BLaER1 treated with 17β-estradiol and CSF1 and Interleukin-3, amounts not matched to agents 10 nM and 100 nM (cell line): Measurements from ENCODE around the gene RERE.
A peak's percentile ranks its signal among the peaks of the same experiment; 100 is the strongest.

Experiments used
- H3K27ac ChIP-seq, 11 experiments: shearing (Covaris generic); formaldehyde crosslinking; 2 replicates each; pipeline ENCODE4 v1.8.1; 2022
- H3K27me3 ChIP-seq, 11 experiments: shearing (Covaris generic); formaldehyde crosslinking; 2 replicates each; pipeline ENCODE4 v1.8.1; 2022
- H3K36me3 ChIP-seq, 11 experiments: shearing (Covaris generic); formaldehyde crosslinking; 2 replicates each; pipeline ENCODE4 v1.8.1; 2022
- H3K4me1 ChIP-seq, 10 experiments: shearing (Covaris generic); formaldehyde crosslinking; 2 replicates each; pipeline ENCODE4 v1.8.1; 2022
- H3K4me2 ChIP-seq, 11 experiments: shearing (Covaris generic); formaldehyde crosslinking; 2 replicates each; pipeline ENCODE4 v1.8.1; 2022
- H3K4me3 ChIP-seq, 10 experiments: shearing (Covaris generic); formaldehyde crosslinking; 2 replicates each; pipeline ENCODE4 v1.8.1; 2022
- H3K9ac ChIP-seq, 11 experiments: shearing (Covaris generic); formaldehyde crosslinking; 2 replicates each; pipeline ENCODE4 v1.8.1; 2022
- H3K9me3 ChIP-seq, 11 experiments: shearing (Covaris generic); formaldehyde crosslinking; replicated peaks in 1 of 11; 2 replicates each; pipeline ENCODE4 v1.8.1; 2022
- H4K20me1 ChIP-seq, 11 experiments: shearing (Covaris generic); formaldehyde crosslinking; 2 replicates each; pipeline ENCODE4 v1.8.1; 2022
- Cebpa-rat ChIP-seq, 11 experiments: shearing (Covaris generic); IDR thresholded peaks; 2 replicates each; pipeline ENCODE4 v1.8.1; 2022

RERE gene

DNA sequence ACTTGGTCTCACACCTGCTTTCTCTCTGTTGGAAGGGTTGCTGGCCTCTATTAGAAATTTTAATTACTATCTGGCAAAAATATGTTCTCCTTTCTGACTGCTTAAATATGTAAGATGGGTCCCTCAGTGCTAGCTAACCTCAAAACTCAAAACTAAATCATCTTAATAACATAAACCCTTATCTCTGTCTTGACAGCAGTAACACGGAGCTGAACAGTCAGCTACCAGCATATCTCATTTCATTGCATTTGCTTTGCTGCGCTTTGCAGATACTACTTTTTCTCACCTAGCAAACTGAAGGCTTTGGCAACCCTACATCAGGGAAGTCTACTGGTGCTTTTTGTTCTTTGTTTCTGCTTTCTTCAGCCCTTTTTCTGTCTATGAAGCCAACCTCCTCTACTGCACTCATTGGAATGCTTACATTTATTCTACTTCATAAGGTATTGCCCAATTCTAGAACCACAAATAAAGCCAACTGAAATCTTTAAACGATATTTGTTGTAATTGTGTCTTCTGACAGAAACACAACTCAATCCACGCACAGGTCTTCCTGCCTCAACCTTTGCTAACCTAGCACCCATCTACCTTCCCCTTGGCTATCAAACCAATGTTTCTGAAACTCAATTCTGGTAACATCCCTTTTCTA lies 95.6 kb downstream of the RERE start:
- H3K36me3 ChIP-seq: no peaks in the 10 kb centered on the region; a peak in 1 of 22 replicates
- H3K4me1 ChIP-seq: peaks cover 32 to 74% (median 53%) of the 10 kb centered on the region in 10 experiments
- no peak overlapping the region for H3K4me3 ChIP-seq
- no peaks in the 10 kb centered on the region for H3K27me3 ChIP-seq
- H3K4me2 ChIP-seq: peak overlapping the region; percentile 40 to 82 (median 60)
- H3K9ac ChIP-seq: no peak overlapping the region
- peak overlapping the region in 6 of 11 experiments; percentile 26 to 47 (median 36); a peak in 9 of 22 replicates for H3K27ac ChIP-seq
- H4K20me1 ChIP-seq: peaks cover 2 to 39% (median 7%) of the 10 kb centered on the region in 11 experiments; a peak in 20 of 22 replicates
- TF ChIP-seq Cebpa-rat (IDR thresholded peaks at IDR 0.05): 0 out of 22 replicates have a peak, but pooled peaks of 1 of the 11 experiments have one; percentile 27
- H3K9me3 ChIP-seq: no peaks in the 10 kb centered on the region

DNA sequence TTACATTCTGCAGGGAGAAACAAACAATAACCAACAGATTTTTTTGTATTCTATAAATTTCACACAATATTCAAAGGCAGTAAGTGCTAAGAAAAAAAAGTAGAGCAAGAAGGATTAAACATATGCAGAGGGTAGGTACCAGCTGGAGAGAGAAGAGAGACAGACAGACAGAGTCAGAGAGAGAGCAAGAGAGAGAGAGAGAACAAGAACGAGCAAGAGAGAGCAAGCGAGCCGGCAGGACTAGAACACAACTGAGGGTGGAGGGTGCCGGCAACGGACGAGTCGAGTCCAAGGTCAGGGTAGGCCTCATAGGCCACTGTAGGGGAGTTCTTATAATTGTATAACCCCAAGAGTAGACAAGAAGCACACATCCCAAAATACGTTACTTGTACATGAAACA lies 97.1 kb downstream of the RERE start:
- Histone ChIP-seq H3K36me3 (no peaks in the 10 kb centered on the region; a peak in 1 of 22 replicates), H3K9ac (no peak overlapping the region), H4K20me1 (peaks cover 0 to 30% (median 0%) of the 10 kb centered on the region in 11 experiments; a peak in 5 of 22 replicates), H3K4me2 (peak overlapping the region in 2 of 11 experiments; percentile 62 to 69; a peak in 3 of 22 replicates), H3K4me1 (peaks cover 44 to 77% (median 56%) of the 10 kb centered on the region in 10 experiments), H3K9me3 (no peaks in the 10 kb centered on the region; a peak in 1 of 22 replicates), H3K27ac (peak overlapping the region in 2 of 11 experiments; percentile 9 to 18; a peak in 1 of 22 replicates), H3K27me3 (no peaks in the 10 kb centered on the region), H3K4me3 (no peak overlapping the region)
- no peak for TF ChIP-seq Cebpa-rat (IDR thresholded peaks at IDR 0.05)

DNA sequence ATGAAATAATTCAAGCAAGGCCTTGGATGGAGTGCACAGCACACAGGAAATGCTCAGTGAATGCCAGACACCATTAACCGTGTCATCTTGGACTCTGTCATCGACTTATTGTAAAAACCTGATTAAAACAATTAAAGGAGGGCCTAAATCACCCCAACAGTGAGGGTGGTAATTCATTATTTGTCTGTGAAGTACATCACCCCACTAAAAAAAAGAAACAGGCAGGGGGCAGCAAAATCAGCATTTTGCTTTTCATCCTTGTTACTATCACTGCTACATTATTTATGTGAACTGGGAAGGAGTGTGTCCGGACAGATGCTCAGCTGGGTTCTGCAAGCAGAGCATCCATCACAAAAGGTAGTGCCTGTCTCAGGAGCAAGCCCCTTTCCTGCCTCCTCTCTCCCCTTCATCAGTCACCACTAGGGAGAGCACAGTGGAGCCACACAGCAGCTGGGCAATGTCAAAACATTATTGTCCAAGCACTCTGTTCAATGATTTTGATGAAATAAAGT lies 98.5 kb downstream of the RERE start:
- Histone ChIP-seq H3K36me3 (no peaks in the 10 kb centered on the region; a peak in 1 of 22 replicates), H3K4me2 (peak overlapping the region in 3 of 11 experiments; percentile 5 to 19 (median 6); a peak in 3 of 22 replicates), H3K27ac (0 out of 22 replicates have a peak overlapping the region, but pooled peaks of 1 of the 11 experiments have one; percentile 2), H3K9me3 (no peaks in the 10 kb centered on the region; a peak in 1 of 22 replicates), H3K4me1 (peaks cover 57 to 86% (median 70%) of the 10 kb centered on the region in 10 experiments), H3K9ac (no peak overlapping the region), H3K27me3 (no peaks in the 10 kb centered on the region), H3K4me3 (no peak overlapping the region), H4K20me1 (peaks cover 0 to 30% (median 0%) of the 10 kb centered on the region in 11 experiments; a peak in 5 of 22 replicates)
- no peak for TF ChIP-seq Cebpa-rat (IDR thresholded peaks at IDR 0.05)

DNA sequence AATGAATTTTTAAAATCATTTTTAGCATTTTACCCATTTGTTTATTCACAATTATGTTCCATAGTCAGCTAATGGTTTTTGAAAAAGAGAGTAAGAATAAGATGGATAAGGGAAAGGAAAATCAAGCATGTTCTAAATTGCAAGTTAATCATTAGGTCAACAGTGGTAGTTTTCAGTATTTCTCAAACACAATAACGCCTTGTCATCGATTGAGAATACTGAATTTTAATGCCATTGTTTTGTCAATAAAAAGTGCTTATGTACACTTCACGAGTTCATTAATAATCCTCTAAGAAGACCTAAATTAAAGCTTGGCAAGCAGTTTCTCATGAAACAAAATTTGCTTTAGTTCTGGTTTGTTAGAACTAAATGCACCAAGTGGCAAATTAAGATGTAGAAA lies 100.3 kb downstream of the RERE start:
- H3K4me1 ChIP-seq: peaks cover 57 to 85% (median 67%) of the 10 kb centered on the region in 10 experiments

DNA sequence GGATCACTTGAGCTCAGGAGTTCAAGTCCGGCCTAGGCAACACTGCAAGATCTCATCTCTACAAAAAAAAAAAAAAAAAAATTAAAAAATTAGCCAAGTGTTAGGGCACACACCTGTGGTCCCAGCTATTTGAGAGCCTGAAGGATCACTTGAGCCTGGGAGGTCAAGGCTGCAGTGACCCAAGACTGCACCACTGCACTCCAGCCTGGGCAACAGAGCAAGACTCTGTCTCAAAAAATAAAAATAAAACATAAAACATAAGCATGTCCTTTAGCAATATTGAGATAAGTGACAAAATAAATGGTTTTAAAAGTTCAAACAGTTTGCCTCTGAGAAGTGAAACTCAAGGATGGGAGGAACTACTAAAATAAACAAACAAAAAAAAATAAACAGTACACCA lies 101.2 kb downstream of the RERE start:
- peak overlapping the region in 7 of 11 experiments; percentile 17 to 37 (median 34); a peak in 6 of 22 replicates for H3K27ac ChIP-seq
- no peaks in the 10 kb centered on the region; a peak in 1 of 22 replicates for H3K36me3 ChIP-seq
- H3K4me3 ChIP-seq: no peak overlapping the region
- H3K9me3 ChIP-seq: no peaks in the 10 kb centered on the region; a peak in 1 of 22 replicates
- TF ChIP-seq Cebpa-rat (IDR thresholded peaks at IDR 0.05): no peak
- no peaks in the 10 kb centered on the region for H3K27me3 ChIP-seq
- peak overlapping the region; percentile 27 to 56 (median 35); a peak in 18 of 22 replicates for H3K4me2 ChIP-seq
- peaks cover 57 to 85% (median 67%) of the 10 kb centered on the region in 10 experiments for H3K4me1 ChIP-seq
- no peak overlapping the region for H3K9ac ChIP-seq
- peaks cover 0 to 13% (median 0%) of the 10 kb centered on the region in 11 experiments; a peak in 3 of 22 replicates for H4K20me1 ChIP-seq

More for the DNA sequence above, 100.3 kb downstream of the RERE start:
- H4K20me1 ChIP-seq: peaks cover 0 to 17% (median 0%) of the 10 kb centered on the region in 11 experiments; a peak in 3 of 22 replicates
- H3K27me3 ChIP-seq: no peaks in the 10 kb centered on the region
- H3K9me3 ChIP-seq: no peaks in the 10 kb centered on the region; a peak in 1 of 22 replicates
- no peak for TF ChIP-seq Cebpa-rat (IDR thresholded peaks at IDR 0.05)
- H3K4me2 ChIP-seq: no peak overlapping the region; a peak in 1 of 22 replicates
- H3K27ac ChIP-seq: no peak overlapping the region
- H3K4me3 ChIP-seq: no peak overlapping the region
- no peaks in the 10 kb centered on the region; a peak in 1 of 22 replicates for H3K36me3 ChIP-seq
- H3K9ac ChIP-seq: no peak overlapping the region

DNA sequence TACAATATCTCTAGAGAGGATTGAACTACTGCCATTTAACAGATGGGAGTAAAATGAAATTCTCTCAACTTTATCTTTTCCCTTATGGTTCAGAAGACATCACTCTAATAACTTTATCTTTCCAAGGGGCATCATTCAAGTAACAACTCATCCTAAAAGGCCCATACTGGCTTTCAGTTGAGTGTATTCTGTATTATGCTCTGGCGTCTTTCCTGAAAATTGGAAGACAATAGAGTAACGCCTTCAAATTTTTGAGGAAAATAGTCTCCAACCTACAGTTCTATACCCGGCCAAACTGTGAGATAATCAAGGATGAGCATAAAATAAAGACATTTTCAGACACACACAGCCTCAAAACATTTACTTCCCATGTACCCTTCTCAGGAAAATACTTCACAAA lies 103.3 kb downstream of the RERE start:
- Histone ChIP-seq H3K4me3 (no peak overlapping the region), H3K4me1 (peaks cover 59 to 87% (median 69%) of the 10 kb centered on the region in 10 experiments), H3K9me3 (no peaks in the 10 kb centered on the region; a peak in 1 of 22 replicates), H3K27ac (peak overlapping the region; percentile 14 to 98 (median 92); a peak in 20 of 22 replicates), H3K9ac (no peak overlapping the region), H4K20me1 (peaks cover 0 to 4% (median 0%) of the 10 kb centered on the region in 11 experiments; a peak in 2 of 22 replicates), H3K27me3 (no peaks in the 10 kb centered on the region), H3K36me3 (0 out of 22 replicates have a peak, but pooled peaks cover 0 to 5% (median 0%) of the 10 kb centered on the region in 11 experiments), H3K4me2 (peak overlapping the region; percentile 22 to 87 (median 60); a peak in 20 of 22 replicates)
- TF ChIP-seq Cebpa-rat (IDR thresholded peaks at IDR 0.05): no peak

DNA sequence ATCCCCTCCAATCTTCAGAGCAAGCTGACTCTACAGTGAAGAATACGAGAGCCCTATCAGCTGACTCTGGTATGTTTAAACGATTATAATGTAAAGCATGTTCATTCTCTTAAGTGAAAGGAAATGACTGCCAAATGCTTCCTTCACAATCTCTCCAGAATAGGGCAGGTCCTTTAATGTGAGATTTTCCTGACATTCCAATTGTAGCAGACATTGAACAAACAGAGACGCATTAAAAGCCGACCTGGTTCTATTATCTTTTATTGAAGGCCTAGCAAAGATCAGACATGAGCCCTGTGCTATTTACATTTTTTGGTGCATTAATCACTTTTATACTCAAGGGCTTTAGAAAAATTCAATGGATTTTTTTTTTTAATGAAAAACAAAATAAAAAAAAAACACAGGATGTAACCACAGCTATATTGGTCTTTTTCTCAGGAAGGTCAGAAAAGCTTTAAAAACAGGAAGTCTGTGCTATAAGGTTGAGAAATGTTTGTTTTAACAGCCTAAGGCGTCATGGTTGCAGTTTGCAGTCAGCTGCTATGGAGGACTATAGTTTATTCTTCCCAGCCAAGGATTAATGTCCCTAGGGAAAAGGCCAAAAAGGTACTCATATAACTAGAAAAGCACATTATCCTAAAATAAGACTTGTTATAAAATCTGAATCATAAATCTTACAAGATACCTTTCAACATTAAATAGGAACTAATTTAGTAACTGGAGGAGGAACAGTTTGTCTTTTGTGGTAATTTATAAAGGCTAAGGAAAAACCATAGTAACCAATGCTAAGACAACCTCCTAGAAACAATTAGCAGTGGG lies 104.8 kb downstream of the RERE start:
- Histone ChIP-seq H4K20me1 (no peaks in the 10 kb centered on the region; a peak in 1 of 22 replicates), H3K4me1 (peaks cover 50 to 76% (median 67%) of the 10 kb centered on the region in 10 experiments), H3K9me3 (no peaks in the 10 kb centered on the region; a peak in 2 of 22 replicates), H3K9ac (peak overlapping the region; percentile 75 to 90 (median 81)), H3K36me3 (0 out of 22 replicates have a peak, but pooled peaks cover 0 to 9% (median 0%) of the 10 kb centered on the region in 11 experiments), H3K4me2 (peak overlapping the region; percentile 47 to 91 (median 79)), H3K27ac (peak overlapping the region; percentile 85 to 98 (median 92)), H3K4me3 (peak overlapping the region in 9 of 10 experiments; percentile 17 to 59 (median 39); a peak in 12 of 20 replicates), H3K27me3 (no peaks in the 10 kb centered on the region)
- peak in 2 of 11 experiments; percentile 55 to 67; a peak in 6 of 22 replicates for TF ChIP-seq Cebpa-rat (IDR thresholded peaks at IDR 0.05)

DNA sequence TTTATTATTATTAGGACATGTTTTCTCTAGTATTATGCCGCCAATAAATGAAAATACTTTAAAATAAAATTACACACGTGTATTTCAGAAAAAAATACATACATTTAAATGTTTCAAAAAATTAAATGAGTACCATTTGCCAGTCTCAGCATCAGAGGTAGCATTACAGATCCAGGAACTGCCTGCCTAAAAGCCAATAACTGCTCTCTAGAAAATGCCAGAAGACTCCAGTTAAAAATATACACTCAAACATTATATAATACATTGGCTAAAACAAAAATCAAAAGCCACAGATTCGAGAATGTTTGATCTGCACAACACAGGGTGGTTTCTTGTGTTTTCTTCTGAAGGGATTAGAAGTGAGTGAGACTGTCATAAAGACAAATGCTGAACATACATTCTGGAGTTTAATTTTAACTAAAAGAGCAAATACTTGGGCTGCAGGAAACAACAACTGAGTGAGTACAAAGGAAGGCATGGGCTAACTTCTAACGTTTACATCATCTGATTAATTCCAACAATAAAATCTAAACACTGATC lies 105.5 kb downstream of the RERE start:
- Histone ChIP-seq H3K9me3 (no peaks in the 10 kb centered on the region; a peak in 2 of 22 replicates), H3K27ac (peak overlapping the region; percentile 85 to 98 (median 92))

More for the DNA sequence above, 105.5 kb downstream of the RERE start:
- TF ChIP-seq Cebpa-rat (IDR thresholded peaks at IDR 0.05): no peak
- 0 out of 22 replicates have a peak, but pooled peaks cover 0 to 9% (median 0%) of the 10 kb centered on the region in 11 experiments for H3K36me3 ChIP-seq
- peaks cover 50 to 83% (median 66%) of the 10 kb centered on the region in 10 experiments for H3K4me1 ChIP-seq
- H3K27me3 ChIP-seq: no peaks in the 10 kb centered on the region
- no peaks in the 10 kb centered on the region; a peak in 2 of 22 replicates for H4K20me1 ChIP-seq
- peak overlapping the region in 9 of 10 experiments; percentile 17 to 59 (median 39); a peak in 11 of 20 replicates for H3K4me3 ChIP-seq
- peak overlapping the region; percentile 47 to 91 (median 79) for H3K4me2 ChIP-seq
- peak overlapping the region; percentile 75 to 90 (median 81) for H3K9ac ChIP-seq
